BE2C (cell line): ENCODE data around the gene C5orf58.
"Not testable (repeated sequence)": the region's sequence is repeated elsewhere in the genome, so short reads cannot be mapped to it uniquely, and the experiment has no call there.

ENCODE experiments used
- DNase-seq: peaks from one replicate; pipeline ENCODE4 v3.0.0-alpha.2; 2020
- H3K27me3 ChIP-seq: fragments of 250-450 bp; sonication (Bioruptor Pico); 2 replicates; pipeline ENCODE4 v1.5.1; 2020; ENCODE audit warnings: mild to moderate bottlenecking
- H3K36me3 ChIP-seq: fragments of 250-450 bp; sonication (Bioruptor Pico); 2 replicates; pipeline ENCODE4 v1.5.1; 2020; ENCODE audit warnings: mild to moderate bottlenecking
- H3K4me1 ChIP-seq: fragments of 250-450 bp; sonication (Bioruptor Pico); 2 replicates; pipeline ENCODE4 v1.5.1; 2020
- H3K4me3 ChIP-seq: 2 replicates; pipeline ENCODE4 v1.5.1; 2011; ENCODE audit warnings: low read depth, low read length
- H3K9me3 ChIP-seq: fragments of 250-450 bp; sonication (Bioruptor Pico); 2 replicates; pipeline ENCODE4 v1.5.1; 2020
- CTCF ChIP-seq: IDR thresholded peaks from 2 replicates; pipeline ENCODE4 v1.5.1; 2012; ENCODE audit warnings: mild to moderate bottlenecking, low read depth, low read length

Gene C5orf58

DNA sequence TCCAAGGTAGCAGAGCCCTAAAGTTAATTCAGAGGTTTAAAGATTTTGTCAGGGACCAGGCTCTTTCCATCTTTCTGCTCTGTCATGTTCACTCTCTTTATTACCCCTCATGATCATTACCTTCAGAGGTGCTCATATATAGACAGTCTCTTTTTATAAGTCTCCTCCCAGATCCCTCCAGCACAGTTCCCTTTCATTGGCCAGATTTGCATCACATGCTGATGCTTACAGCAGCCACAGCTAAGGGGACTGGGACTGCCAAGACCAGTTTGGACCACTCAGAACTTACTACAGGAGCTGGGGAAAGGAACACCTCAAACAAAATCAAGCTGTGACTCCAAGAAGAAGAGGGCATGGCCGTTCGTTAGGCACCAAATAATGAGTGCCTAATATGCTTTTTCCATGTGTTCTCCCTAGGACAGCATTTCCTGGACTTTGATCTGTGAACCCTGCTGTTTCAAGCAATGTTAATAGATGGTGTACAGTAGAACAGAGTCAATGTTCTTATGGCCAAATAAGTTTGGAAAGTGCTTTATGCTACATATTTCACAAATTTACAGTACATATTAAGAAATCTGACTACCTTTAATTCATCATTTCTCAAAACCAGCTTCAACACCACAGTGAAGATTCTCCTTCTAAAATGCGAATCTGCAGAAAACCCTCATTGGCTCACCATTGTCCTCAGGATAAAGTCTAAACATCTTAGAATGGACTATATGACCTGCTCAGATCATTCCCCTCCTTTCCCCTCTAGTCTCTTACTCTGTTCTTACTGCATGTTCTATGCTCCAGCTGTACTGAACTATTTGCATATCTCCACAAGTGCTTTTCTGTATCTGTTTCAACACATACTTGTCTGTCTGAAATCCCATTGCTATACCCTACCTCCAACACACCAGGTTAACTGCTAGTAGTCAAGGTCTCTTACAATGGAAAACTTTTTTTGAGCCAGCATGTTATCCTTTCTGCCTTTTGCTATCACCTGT lies 3.4 kb downstream of the C5orf58 start:
- Histone ChIP-seq H3K36me3 (no peaks in the 10 kb centered on the region), H3K9me3 (no peaks in the 10 kb centered on the region), H3K4me1 (no peaks in the 10 kb centered on the region), H3K4me3 (no peak overlapping the region), H3K27me3 (no peaks in the 10 kb centered on the region)
- TF ChIP-seq CTCF = no peak
- DNase-seq = no peak

DNA sequence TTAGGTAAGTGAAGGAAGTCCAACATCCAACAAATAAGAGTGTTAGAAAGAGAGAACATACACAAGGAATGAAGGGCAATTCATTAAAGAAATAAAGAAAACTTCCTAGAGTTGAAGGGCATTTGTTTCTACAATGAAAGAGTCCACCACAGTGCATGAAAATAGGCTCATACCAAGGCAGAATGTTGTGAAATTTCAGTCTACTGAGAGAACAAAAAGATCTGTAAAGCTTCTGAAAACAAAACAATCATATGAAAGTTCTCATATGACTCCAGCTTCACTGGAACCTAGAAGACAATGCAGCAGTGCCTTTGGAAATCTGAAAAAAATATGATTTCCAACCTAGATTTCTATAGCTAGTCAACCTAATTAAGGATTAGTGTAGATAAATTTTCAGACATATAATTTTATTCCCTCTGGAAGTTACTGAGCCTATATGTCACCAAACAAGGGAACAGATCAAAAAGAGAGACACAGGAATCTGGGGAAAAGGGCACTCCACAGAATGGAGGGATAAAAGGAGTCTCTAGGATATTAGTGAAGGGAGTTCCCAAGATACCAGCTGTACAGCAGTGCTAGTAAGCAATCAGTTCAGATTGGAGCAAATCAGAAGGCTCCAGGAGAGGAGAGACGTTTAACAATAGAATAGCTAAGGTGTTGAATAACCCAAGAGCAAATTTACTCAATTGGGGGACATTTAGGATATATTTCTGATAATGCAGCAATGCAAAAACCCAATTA lies 5.8 kb downstream of the C5orf58 start:
- no peak for TF ChIP-seq CTCF
- no peak for DNase-seq

DNA sequence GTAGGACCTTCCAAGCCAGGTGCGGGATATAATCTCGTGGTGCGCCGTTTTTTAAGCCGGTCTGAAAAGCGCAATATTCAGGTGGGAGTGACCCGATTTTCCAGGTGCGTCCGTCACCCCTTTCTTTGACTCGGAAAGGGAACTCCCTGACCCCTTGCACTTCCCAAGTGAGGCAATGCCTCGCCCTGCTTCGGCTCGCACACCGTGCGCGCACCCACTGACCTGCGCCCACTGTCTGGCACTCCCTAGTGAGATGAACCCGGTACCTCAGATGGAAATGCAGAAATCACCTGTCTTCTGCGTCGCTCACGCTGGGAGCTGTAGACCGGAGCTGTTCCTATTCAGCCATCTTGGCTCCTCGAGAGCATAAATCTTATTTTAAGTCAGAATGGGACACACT lies 12.7 kb downstream of the C5orf58 start:
- H3K36me3 ChIP-seq, DNase-seq, H3K4me3 ChIP-seq: not testable (repeated sequence)

More for the DNA sequence above, 5.8 kb downstream of the C5orf58 start:
- H3K27me3 ChIP-seq = no peaks in the 10 kb centered on the region
- no peaks in the 10 kb centered on the region for H3K4me1 ChIP-seq
- H3K36me3 ChIP-seq = no peaks in the 10 kb centered on the region
- no peaks in the 10 kb centered on the region for H3K9me3 ChIP-seq
- no peak overlapping the region for H3K4me3 ChIP-seq

DNA sequence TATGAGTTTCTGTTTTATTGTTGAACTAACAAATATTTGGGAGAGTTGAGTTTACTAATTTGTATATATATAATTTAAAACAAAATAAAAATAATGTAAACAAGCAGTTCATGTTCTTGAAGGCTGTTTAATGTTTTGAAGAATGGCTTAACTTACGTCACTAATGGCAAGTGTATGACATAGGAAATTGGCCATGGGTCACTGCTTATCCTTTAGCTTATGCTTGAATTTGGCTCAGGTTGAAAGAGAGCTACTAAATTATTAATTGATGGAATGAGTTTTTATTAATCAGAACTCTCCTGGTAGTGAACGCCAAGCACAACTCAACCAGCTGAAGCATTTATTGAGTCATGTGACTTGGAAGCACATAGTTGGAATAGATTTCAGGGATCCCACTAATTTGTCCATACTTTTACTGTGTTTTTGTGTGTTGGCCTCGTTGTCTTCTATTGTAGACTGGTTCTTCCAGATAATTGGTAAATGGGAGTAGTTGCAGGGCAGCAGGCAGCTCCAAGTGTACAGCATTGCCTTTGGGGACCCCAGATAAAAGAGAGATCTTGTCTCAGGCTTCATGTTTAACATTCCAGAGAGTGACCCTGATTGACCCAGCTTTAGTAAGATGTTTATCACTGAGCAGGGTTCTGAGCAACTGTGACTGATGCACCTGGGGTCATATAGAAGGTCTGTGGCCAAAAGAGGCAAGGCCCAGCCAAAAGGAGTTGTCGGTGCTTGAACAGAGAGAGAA lies 13.5 kb downstream of the C5orf58 start:
- H3K4me1 ChIP-seq = no peaks in the 10 kb centered on the region
- H3K27me3 ChIP-seq = peaks cover 22% of the 10 kb centered on the region
- no peak overlapping the region for H3K4me3 ChIP-seq
- DNase-seq = no peak
- no peaks in the 10 kb centered on the region for H3K36me3 ChIP-seq
- TF ChIP-seq CTCF = no peak
- no peaks in the 10 kb centered on the region for H3K9me3 ChIP-seq

More for the DNA sequence above, 12.7 kb downstream of the C5orf58 start:
- not testable (repeated sequence) for H3K9me3 ChIP-seq, H3K4me1 ChIP-seq
- peaks cover 13% of the 10 kb centered on the region for H3K27me3 ChIP-seq

DNA sequence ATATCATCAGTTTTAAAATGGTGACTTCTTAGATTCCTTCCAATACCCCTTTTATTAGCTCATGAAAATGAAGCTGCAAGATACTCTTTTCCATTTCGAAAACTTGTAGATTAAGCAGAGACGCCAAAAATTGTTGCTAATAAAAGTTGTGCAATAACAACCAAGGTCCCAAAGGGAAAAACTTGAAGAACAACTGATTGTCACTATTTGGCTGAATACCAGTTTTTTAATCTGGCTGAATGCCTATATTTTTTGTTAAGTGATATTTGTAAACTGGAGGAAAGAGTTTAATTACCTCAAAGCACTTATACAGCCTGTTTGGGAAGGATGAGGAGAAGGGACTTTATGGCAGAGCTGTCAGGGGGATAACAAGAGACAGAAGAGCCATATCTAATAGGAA lies 14.6 kb downstream of the C5orf58 start:
- no peak for DNase-seq
- peaks cover 32% of the 10 kb centered on the region for H3K27me3 ChIP-seq
- TF ChIP-seq CTCF = no peak
- no peaks in the 10 kb centered on the region for H3K4me1 ChIP-seq
- H3K4me3 ChIP-seq = no peak overlapping the region
- H3K9me3 ChIP-seq = no peaks in the 10 kb centered on the region
- no peaks in the 10 kb centered on the region for H3K36me3 ChIP-seq

DNA sequence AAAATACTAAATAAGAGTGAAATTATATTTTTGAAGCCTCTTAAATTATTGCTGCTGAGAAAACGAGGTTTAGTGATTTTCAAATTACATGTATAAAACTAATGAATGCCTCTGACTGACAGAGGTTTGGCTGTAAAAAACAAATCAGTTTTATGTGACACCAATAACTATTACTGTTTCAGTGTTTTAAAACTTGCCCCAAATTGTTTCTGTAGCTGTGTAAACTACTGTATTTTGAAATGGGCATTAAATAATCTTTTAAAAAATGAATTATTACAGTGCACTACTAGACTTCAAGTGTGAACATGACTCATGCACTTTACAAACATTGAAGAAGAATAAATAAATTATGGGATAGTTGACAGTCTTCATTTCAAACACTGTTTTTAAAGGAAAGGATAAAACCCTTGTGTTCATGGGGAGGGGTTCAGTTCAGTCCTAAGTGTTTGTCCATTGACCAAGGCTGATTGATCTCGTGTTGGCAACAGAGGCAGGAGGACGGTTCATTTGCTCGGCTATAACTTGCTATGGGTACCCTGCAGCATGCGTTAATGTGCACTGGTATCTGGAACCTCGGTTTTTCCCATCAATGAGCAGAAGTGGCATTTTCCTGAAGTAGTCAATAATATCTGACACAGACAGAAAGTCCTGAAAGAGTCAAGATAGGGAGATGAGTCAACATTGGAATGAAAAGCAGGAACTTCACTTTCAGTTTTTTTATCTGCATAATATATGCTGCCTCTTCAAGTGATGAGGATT lies 15.6 kb downstream of the C5orf58 start:
- Histone ChIP-seq H3K4me1 (no peaks in the 10 kb centered on the region), H3K4me3 (no peak overlapping the region), H3K36me3 (no peaks in the 10 kb centered on the region), H3K27me3 (peaks cover 42% of the 10 kb centered on the region), H3K9me3 (no peaks in the 10 kb centered on the region)
- TF ChIP-seq CTCF = no peak
- no peak for DNase-seq

- peaks cover 47% of the 10 kb centered on the region for H3K27me3 ChIP-seq
- DNase-seq, H3K36me3 ChIP-seq, H3K4me3 ChIP-seq, H3K4me1 ChIP-seq, H3K9me3 ChIP-seq: not testable (repeated sequence)
Measured at GRCh38 chr5:170248931-170249227, 16.1 kb downstream of the C5orf58 start.
